A673 (cell line): ENCODE data around the gene KCNQ1OT1.

Experiments
- CTCF ChIP-seq: fragments of 300-800, 200-600 bp; sonication (generic); conservative IDR thresholded peaks from 2 replicates; pipeline ENCODE4 v1.5.1; 2017; ENCODE audit warnings: low read depth, mild to moderate bottlenecking, antibody characterized with exemption, low read length, moderate library complexity, mixed read lengths
- EZH2 ChIP-seq: fragments of 200-600 bp; sonication (generic); IDR thresholded peaks from 2 replicates; pipeline ENCODE4 v1.6.1; 2017; ENCODE audit warnings: borderline replicate concordance, low read depth, mild to moderate bottlenecking, mixed read lengths, antibody characterized with exemption, low read length; ENCODE audit not compliant: poor library complexity, severe bottlenecking

GRCh38 chr11:2711161-2711560, 11.4 kb upstream of the KCNQ1OT1 start:
- TF ChIP-seq CTCF (no peak), EZH2 (no peak)
